ENCODE measurements around the gene SPSB1.

SPSB1 gene

DNA sequence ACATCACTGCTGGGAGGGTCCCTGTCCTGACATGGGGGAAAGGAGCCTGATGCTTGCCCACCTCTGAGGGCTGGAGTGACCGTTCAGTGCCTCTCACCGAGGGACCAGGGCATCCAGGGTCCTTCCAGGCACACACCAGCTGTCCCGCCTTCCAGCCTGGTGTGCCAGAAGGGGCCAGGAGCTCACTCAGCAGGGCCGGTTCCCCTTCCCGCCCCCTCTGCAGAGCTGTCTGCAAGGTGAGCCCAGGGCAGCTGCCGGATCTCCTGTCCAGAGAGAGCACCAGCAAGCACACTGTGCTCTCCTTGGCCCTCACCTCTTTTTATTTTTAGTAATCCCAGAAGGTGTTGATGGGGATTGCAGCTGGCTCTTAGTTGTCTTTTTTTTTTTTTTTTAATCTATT, 41.2 kb upstream of the SPSB1 start:
- Mint-ChIP-seq H3K4me1 (ENCODE audit: low read depth) (peaks cover 12% of the 10 kb centered on the region), H3K36me3 (no peaks in the 10 kb centered on the region), H3K4me3 (no peak overlapping the region)

GRCh38 chr1:9253004-9253403, 39.7 kb upstream of the SPSB1 start:
- peaks cover 5% of the 10 kb centered on the region for H3K36me3 Mint-ChIP-seq
- H3K27me3 Mint-ChIP-seq, result no peaks in the 10 kb centered on the region
- H3K4me1 Mint-ChIP-seq (ENCODE audit: low read depth), result peaks cover 17% of the 10 kb centered on the region
- H3K9me3 Mint-ChIP-seq (ENCODE audit: low read depth), result no peaks in the 10 kb centered on the region
- H3K27ac Mint-ChIP-seq, result no peak overlapping the region
- H3K4me3 Mint-ChIP-seq, result no peak overlapping the region

More for the DNA sequence above, 41.2 kb upstream of the SPSB1 start:
- no peaks in the 10 kb centered on the region for H3K27me3 Mint-ChIP-seq
- no peaks in the 10 kb centered on the region for H3K9me3 Mint-ChIP-seq (ENCODE audit: low read depth)
- H3K27ac Mint-ChIP-seq, result no peak overlapping the region

DNA sequence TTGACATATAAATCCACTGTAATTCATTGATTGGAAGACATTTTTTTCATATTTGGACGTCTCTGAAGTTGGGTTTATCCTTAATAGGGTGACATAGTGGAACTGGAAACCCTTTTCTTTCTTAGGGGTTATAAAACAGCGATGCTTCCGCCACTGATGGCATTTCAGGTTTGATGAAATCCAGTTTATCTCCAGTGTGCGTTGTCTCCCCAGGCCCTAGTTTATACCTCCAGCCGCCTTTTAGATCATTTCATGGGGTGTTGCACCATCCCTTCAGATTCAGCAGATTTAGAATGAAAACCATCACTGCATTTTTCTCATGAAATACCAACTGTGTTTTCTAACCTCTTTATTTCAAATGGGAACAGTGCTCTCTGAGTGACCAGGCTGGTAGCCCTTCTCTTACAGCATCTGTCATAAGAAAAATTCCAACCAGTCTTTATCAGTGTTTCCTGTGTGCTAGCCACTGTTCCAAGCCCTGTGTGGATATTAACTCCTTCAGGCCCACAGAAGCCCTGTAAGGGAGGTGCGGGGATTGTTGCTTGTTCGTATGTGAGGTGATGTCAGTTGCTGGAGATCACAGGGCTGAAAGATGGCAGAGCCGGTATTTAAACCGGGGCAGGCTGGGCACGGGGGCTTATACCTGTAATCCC, 39.1 kb upstream of the SPSB1 start:
- no peaks in the 10 kb centered on the region for H3K27me3 Mint-ChIP-seq
- no peak overlapping the region for H3K4me3 Mint-ChIP-seq
- H3K4me1 Mint-ChIP-seq (ENCODE audit: low read depth), result peaks cover 22% of the 10 kb centered on the region
- no peaks in the 10 kb centered on the region for H3K9me3 Mint-ChIP-seq (ENCODE audit: low read depth)
- H3K36me3 Mint-ChIP-seq, result peaks cover 5% of the 10 kb centered on the region
- no peak overlapping the region for H3K27ac Mint-ChIP-seq

DNA sequence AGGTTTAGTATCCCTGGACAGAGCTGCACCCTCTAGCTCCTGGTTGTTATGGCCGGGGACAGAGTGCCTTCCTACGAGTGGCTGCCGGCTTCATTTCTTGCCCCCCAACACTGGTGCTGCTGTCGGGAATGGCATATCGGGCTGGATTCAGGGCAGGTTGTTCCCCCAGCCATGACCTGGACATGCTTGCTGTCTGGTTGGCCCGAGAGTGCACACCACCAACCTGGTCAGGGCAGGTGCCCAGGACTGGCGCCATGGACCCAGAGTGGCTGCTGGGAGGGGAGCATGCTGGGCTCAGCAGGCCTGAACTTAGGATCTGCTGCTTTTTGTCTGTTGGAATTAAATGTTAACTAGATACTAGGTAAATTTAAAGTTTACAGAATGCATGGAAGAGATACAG, 36.4 kb upstream of the SPSB1 start:
- Mint-ChIP-seq H3K27ac (no peak overlapping the region), H3K4me3 (no peak overlapping the region), H3K27me3 (no peaks in the 10 kb centered on the region), H3K4me1 (ENCODE audit: low read depth) (peaks cover 32% of the 10 kb centered on the region), H3K36me3 (peaks cover 5% of the 10 kb centered on the region), H3K9me3 (ENCODE audit: low read depth) (no peaks in the 10 kb centered on the region)

- Mint-ChIP-seq H3K4me1 (ENCODE audit: low read depth) (peaks cover 32% of the 10 kb centered on the region), H3K4me3 (no peak overlapping the region), H3K27ac (no peak overlapping the region), H3K36me3 (peaks cover 5% of the 10 kb centered on the region), H3K27me3 (no peaks in the 10 kb centered on the region), H3K9me3 (ENCODE audit: low read depth) (no peaks in the 10 kb centered on the region)
These were observed 34.8 kb upstream of the SPSB1 start for GRCh38 chr1:9257851-9258250.

GRCh38 chr1:9258629-9259028, 34.1 kb upstream of the SPSB1 start:
- Mint-ChIP-seq H3K4me3 (no peak overlapping the region), H3K36me3 (peaks cover 5% of the 10 kb centered on the region)

DNA sequence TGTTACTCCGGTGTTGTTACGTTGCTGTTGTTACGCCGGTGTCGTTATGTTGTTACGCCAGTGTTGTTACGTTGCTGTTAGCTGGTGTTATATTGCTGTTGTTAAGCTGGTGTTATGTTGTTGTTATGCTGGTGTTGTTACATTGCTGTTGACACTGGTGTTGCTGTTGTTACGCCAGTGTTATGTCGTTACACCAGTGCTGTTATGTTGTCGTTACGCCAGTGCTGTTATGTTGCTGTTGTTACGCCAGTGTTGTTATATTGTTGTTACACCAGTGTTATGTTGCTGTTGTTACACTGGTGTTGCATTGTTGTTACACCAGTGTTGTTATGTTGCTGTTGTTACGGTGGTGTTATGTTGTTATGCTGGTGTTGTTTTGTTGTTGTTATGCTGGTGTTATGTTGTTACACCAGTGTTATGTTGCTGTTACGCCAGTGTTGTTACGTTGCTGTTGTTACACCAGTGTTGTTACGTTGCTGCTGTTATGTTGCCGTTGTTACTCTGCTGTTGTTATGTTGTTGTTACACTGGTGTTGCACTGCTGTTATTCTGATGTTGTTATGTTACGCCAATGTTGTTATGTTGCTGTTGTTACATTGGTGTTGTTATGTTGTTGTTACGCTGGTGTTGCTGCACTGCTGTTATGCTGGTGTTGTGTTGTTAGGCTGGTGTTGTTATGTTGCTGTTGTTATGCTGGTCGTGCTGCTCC, 32.5 kb upstream of the SPSB1 start:
- Mint-ChIP-seq H3K9me3 (ENCODE audit: low read depth) (no peaks in the 10 kb centered on the region), H3K27ac (no peak overlapping the region), H3K4me3 (no peak overlapping the region), H3K4me1 (ENCODE audit: low read depth) (peaks cover 23% of the 10 kb centered on the region), H3K36me3 (peaks cover 5% of the 10 kb centered on the region), H3K27me3 (no peaks in the 10 kb centered on the region)

More at GRCh38 chr1:9258629-9259028, 34.1 kb upstream of the SPSB1 start:
- Mint-ChIP-seq H3K27me3 (no peaks in the 10 kb centered on the region), H3K4me1 (ENCODE audit: low read depth) (peaks cover 32% of the 10 kb centered on the region), H3K9me3 (ENCODE audit: low read depth) (no peaks in the 10 kb centered on the region), H3K27ac (no peak overlapping the region)

GRCh38 chr1:9261496-9261895, 31.2 kb upstream of the SPSB1 start:
- Mint-ChIP-seq H3K27me3 (no peaks in the 10 kb centered on the region), H3K36me3 (peaks cover 5% of the 10 kb centered on the region), H3K27ac (no peak overlapping the region), H3K4me3 (no peak overlapping the region), H3K4me1 (ENCODE audit: low read depth) (peaks cover 23% of the 10 kb centered on the region), H3K9me3 (ENCODE audit: low read depth) (no peaks in the 10 kb centered on the region)

DNA sequence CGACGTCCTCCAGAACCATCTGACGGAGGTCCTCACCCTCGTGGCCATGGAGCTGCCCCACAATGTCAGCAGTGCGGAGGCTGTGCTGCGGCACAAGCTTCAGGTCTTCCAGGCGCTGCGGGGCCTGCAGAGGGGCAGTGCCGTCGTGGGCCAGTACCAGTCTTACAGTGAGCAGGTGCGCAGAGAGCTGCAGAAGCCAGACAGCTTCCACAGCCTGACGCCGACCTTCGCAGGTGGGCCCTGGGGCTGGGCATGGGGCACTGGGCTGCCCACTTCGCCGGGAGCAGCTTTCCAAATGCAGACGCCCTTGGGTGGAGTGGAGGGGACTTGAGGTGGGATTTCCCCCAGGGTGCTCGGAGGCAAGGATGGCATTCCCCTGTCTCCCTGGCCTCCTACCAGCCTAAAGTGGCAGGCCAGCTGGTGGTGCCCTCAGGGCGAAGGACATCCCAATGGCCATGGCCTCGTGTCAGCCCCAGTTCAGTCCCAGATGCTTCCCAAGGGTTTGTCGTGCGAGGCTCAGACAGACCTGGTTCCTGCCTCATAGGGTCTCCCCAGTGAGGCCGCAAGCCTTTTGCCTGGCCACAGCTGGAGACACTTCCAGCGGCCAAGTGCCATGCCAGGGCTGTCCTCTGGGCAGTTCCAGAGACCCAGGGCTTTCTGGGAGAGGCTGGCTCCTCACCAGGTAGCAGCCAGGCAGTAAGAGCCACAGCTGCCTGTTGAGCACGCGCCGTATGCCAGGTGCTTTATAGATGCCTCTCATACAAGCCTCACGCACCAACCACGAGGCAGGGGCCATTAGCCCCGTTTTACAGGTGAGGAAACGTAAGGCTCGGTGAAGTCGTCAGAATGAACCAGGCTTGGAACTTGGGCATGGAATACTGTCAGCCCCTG, 30.4 kb upstream of the SPSB1 start:
- H3K4me3 Mint-ChIP-seq, result no peak overlapping the region
- peaks cover 22% of the 10 kb centered on the region for H3K4me1 Mint-ChIP-seq (ENCODE audit: low read depth)
- H3K27me3 Mint-ChIP-seq, result no peaks in the 10 kb centered on the region
- peaks cover 2% of the 10 kb centered on the region for H3K36me3 Mint-ChIP-seq
- H3K9me3 Mint-ChIP-seq (ENCODE audit: low read depth), result no peaks in the 10 kb centered on the region
- H3K27ac Mint-ChIP-seq, result no peak overlapping the region

- H3K4me3 Mint-ChIP-seq, result no peak overlapping the region
- no peaks in the 10 kb centered on the region for H3K36me3 Mint-ChIP-seq
- H3K27me3 Mint-ChIP-seq, result no peaks in the 10 kb centered on the region
- peaks cover 16% of the 10 kb centered on the region for H3K4me1 Mint-ChIP-seq (ENCODE audit: low read depth)
- no peak overlapping the region for H3K27ac Mint-ChIP-seq
- H3K9me3 Mint-ChIP-seq (ENCODE audit: low read depth), result no peaks in the 10 kb centered on the region
These were observed 29.3 kb upstream of the SPSB1 start for GRCh38 chr1:9263276-9263855.

DNA sequence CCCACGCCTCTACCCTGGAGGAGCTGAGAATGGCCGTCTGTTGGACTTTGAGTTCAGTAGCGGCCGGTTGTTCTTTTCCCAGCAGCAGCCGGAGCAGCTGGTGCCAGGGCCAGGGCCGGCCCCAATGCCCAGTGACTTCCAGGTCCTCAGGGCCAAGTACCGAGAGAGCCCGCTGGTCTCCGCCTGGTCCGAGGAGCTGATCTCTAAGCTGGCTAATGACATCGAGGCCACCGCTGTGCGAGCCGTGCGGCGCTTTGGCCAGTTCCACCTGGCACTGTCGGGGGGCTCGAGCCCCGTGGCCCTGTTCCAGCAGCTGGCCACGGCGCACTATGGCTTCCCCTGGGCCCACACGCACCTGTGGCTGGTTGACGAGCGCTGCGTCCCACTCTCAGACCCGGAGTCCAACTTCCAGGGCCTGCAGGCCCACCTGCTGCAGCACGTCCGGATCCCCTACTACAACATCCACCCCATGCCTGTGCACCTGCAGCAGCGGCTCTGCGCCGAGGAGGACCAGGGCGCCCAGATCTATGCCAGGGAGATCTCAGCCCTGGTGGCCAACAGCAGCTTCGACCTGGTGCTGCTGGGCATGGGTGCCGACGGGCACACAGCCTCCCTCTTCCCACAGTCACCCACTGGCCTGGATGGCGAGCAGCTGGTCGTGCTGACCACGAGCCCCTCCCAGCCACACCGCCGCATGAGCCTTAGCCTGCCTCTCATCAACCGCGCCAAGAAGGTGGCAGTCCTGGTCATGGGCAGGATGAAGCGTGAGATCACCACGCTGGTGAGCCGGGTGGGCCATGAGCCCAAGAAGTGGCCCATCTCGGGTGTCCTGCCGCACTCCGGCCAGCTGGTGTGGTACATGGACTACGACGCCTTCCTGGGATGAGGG, 28.5 kb upstream of the SPSB1 start:
- H3K4me1 Mint-ChIP-seq (ENCODE audit: low read depth), result peaks cover 11% of the 10 kb centered on the region
- H3K9me3 Mint-ChIP-seq (ENCODE audit: low read depth), result no peaks in the 10 kb centered on the region
- no peak overlapping the region for H3K27ac Mint-ChIP-seq
- no peak overlapping the region for H3K4me3 Mint-ChIP-seq
- no peaks in the 10 kb centered on the region for H3K27me3 Mint-ChIP-seq
- H3K36me3 Mint-ChIP-seq, result no peaks in the 10 kb centered on the region

DNA sequence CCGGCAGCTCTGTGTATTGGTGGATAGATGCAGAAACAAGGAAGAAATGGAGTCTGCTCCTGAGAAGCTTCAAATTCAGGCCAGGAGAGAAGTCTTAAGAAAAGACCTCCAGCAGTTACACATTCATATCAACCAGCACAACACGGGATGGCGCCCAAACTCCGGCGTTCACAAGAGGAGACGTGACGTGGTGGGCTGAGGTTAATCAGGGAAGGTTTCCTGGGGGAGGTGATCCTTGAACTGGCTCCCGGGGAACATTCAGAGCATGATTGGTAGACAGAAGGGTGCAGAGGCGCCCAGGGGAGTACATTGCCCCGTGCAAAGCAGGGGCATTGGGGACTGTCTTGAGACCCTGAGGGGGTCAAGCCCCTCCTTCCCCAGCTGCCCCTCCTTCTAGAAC, 27.7 kb upstream of the SPSB1 start:
- Mint-ChIP-seq H3K4me1 (ENCODE audit: low read depth) (peaks cover 4% of the 10 kb centered on the region), H3K27me3 (no peaks in the 10 kb centered on the region), H3K27ac (no peak overlapping the region), H3K36me3 (no peaks in the 10 kb centered on the region), H3K4me3 (no peak overlapping the region), H3K9me3 (ENCODE audit: low read depth) (no peaks in the 10 kb centered on the region)

GRCh38 chr1:9265968-9266367, 26.7 kb upstream of the SPSB1 start:
- H3K4me3 Mint-ChIP-seq, result no peak overlapping the region
- H3K27me3 Mint-ChIP-seq, result no peaks in the 10 kb centered on the region
- H3K36me3 Mint-ChIP-seq, result no peaks in the 10 kb centered on the region
- no peak overlapping the region for H3K27ac Mint-ChIP-seq
- H3K4me1 Mint-ChIP-seq (ENCODE audit: low read depth), result peaks cover 4% of the 10 kb centered on the region
- H3K9me3 Mint-ChIP-seq (ENCODE audit: low read depth), result no peaks in the 10 kb centered on the region

- peaks cover 1% of the 10 kb centered on the region for H3K4me1 Mint-ChIP-seq (ENCODE audit: low read depth)
- H3K27ac Mint-ChIP-seq, result no peak overlapping the region
- no peaks in the 10 kb centered on the region for H3K27me3 Mint-ChIP-seq
- H3K36me3 Mint-ChIP-seq, result no peaks in the 10 kb centered on the region
- no peak overlapping the region for H3K4me3 Mint-ChIP-seq
- no peaks in the 10 kb centered on the region for H3K9me3 Mint-ChIP-seq (ENCODE audit: low read depth)
These were observed 25.4 kb upstream of the SPSB1 start for GRCh38 chr1:9267352-9267686.
